Caco-2 (cell line): ENCODE measurements around the gene C1orf74. TPM values are rescaled to one million over a fixed set of nuclear protein-coding genes. Genes with fewer than 3 reads are reported as not detected.

Experiments used
- BruUV-seq: library from RNA; stranded (reverse); fragments of 400-500 nt; replicated peaks from 2 replicates; lab custom pipeline; 2021; lab: Mats Ljungman, UMichigan
- CTCF ChIA-PET: fragments of 300-600 bp; sonication (Branson Sonifier 250); formaldehyde crosslinking; loops from one replicate; lab custom pipeline; 2022; ENCODE audit warnings: antibody characterized with exemption; lab: Charles Lee
- POLR2A ChIA-PET: fragments of 300-600 bp; sonication (Branson Sonifier 250); formaldehyde crosslinking; loops from one replicate; lab custom pipeline; 2022; ENCODE audit warnings: antibody characterized with exemption; lab: Charles Lee
- DNase-seq, 2 experiments: peaks; one replicate each; pipeline versions ENCODE4 v3.0.0 to v3.0.0-alpha.2; 2020 to 2022
- H3K27me3 ChIP-seq: replicated peaks from 2 replicates; pipeline ENCODE4 v1.6.0; 2011; ENCODE audit warnings: low read length; ENCODE audit not compliant: control insufficient read depth, insufficient read depth
- H3K36me3 ChIP-seq: 2 replicates; pipeline ENCODE4 v1.5.1; 2011; ENCODE audit warnings: low read length; ENCODE audit not compliant: control insufficient read depth, insufficient read depth
- H3K4me1 ChIP-seq: fragments of 250-450 bp; sonication (Bioruptor Pico); 2 replicates; pipeline ENCODE4 v1.5.1; 2020; ENCODE audit warnings: mild to moderate bottlenecking
- H3K4me3 ChIP-seq: 2 replicates; pipeline ENCODE4 v1.5.1; 2011; ENCODE audit warnings: low read depth, mild to moderate bottlenecking, control low read depth, low read length
- H3K9me3 ChIP-seq: fragments of 250-450 bp; sonication (Bioruptor Pico); 2 replicates; pipeline ENCODE4 v1.5.1; 2020; ENCODE audit warnings: mild to moderate bottlenecking, moderate library complexity
- H3K27ac Mint-ChIP-seq: one replicate; pipeline ENCODE4 v1.8.0; 2022; ENCODE audit warnings: mixed read lengths; ENCODE audit not compliant: unreplicated experiment
- H3K27me3 Mint-ChIP-seq: one replicate; pipeline ENCODE4 v1.8.0; 2022; ENCODE audit warnings: mixed read lengths; ENCODE audit not compliant: insufficient read depth, unreplicated experiment
- H3K36me3 Mint-ChIP-seq: one replicate; pipeline ENCODE4 v1.8.0; 2022; ENCODE audit warnings: mild to moderate bottlenecking, mixed read lengths; ENCODE audit not compliant: insufficient read depth, unreplicated experiment
- H3K4me1 Mint-ChIP-seq: one replicate; pipeline ENCODE4 v1.8.0; 2022; ENCODE audit warnings: low read depth, mixed read lengths; ENCODE audit not compliant: unreplicated experiment
- H3K4me3 Mint-ChIP-seq: one replicate; pipeline ENCODE4 v1.8.0; 2022; ENCODE audit warnings: mild to moderate bottlenecking, moderate library complexity, mixed read lengths; ENCODE audit not compliant: unreplicated experiment
- H3K9me3 Mint-ChIP-seq: one replicate; pipeline ENCODE4 v1.8.0; 2022; ENCODE audit warnings: mixed read lengths; ENCODE audit not compliant: unreplicated experiment
- intact Hi-C: fragments of 100-400 bp; cut with micrococcal nuclease; formaldehyde crosslinking; loops from one replicate; pipeline ENCODE4 v1.10.0; 2022; ENCODE audit not compliant: unreplicated experiment
- total RNA-seq: library from RNA; stranded (reverse); gene quantifications from 2 replicates; pipeline ENCODE4 v1.2.3, GENCODE V29; 2022
- TF ChIP-seq, protein P1 (sequence below), 2 experiments: fragments of 200-600 bp in 1 of 2; IDR thresholded peaks; 1 replicate in 1 of 2; 2 replicates in 1 of 2; pipeline versions ENCODE4 v1.5.1 to v1.8.0; 2011 to 2022; ENCODE audit warnings: antibody characterized with exemption in 1 of 2, control low read depth in 1 of 2, inconsistent platforms in 1 of 2, low read depth in 1 of 2, low read length in 1 of 2, mild to moderate bottlenecking in 1 of 2, moderate library complexity in 1 of 2; ENCODE audit not compliant: insufficient read depth in 1 of 2, severe bottlenecking in 1 of 2, unreplicated experiment in 1 of 2

The C1orf74 gene
- total RNA-seq, 1 experiment from 2014 or later, result 4.5 TPM

DNA sequence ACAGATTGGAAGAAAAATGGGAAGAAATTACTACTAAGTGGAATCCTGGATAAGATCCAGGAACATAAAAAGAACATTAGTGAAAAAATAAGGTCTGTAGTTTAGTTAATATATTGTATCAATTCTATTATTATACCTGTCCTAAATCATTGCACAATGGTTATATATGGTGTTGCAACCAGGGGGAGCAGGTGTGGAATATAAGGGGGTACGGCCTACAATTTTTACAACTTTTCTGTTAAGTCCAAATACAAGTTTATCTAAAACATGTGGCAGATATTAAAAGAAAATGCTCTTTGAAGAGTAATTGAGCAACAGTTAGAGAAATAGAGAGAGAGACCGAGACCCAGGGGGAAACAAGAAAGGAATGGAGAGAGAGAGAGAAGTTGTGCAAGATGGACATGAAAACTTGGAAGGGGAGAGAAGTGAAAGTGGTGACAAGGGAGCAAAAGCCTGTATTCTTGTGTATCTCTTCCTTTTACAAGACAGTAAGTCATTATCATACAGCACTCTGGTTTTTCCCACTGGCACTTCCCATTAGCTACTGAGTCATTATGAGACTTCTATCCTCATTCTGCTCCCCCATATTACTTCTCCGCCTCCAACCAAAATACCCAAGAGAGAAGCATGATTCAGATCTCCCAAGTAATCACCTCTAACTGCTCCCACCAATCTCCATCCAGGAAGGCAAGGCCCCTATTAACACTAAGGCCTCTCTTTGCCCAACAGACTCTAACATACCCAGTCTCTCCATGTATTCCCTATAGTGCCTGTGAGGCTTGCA, 50.8 kb downstream of the C1orf74 start:
- Mint-ChIP-seq H3K27me3 (peaks cover 9% of the 10 kb centered on the region), H3K4me1 (no peaks in the 10 kb centered on the region), H3K27ac (no peak overlapping the region), H3K36me3 (no peaks in the 10 kb centered on the region), H3K9me3 (no peaks in the 10 kb centered on the region), H3K4me3 (no peak overlapping the region)
- intact Hi-C loops, result no loop called here
- TF ChIP-seq, protein P1, sequence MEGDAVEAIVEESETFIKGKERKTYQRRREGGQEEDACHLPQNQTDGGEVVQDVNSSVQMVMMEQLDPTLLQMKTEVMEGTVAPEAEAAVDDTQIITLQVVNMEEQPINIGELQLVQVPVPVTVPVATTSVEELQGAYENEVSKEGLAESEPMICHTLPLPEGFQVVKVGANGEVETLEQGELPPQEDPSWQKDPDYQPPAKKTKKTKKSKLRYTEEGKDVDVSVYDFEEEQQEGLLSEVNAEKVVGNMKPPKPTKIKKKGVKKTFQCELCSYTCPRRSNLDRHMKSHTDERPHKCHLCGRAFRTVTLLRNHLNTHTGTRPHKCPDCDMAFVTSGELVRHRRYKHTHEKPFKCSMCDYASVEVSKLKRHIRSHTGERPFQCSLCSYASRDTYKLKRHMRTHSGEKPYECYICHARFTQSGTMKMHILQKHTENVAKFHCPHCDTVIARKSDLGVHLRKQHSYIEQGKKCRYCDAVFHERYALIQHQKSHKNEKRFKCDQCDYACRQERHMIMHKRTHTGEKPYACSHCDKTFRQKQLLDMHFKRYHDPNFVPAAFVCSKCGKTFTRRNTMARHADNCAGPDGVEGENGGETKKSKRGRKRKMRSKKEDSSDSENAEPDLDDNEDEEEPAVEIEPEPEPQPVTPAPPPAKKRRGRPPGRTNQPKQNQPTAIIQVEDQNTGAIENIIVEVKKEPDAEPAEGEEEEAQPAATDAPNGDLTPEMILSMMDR (IDR thresholded peaks at IDR 0.05; ENCODE audit: insufficient read depth in 1 of 2, low read depth in 1 of 2, low read length in 1 of 2, severe bottlenecking in 1 of 2, unreplicated experiment in 1 of 2), result no peak
- H3K9me3 ChIP-seq, result no peaks in the 10 kb centered on the region
- H3K36me3 ChIP-seq, result no peaks in the 10 kb centered on the region
- no peaks in the 10 kb centered on the region for H3K4me1 ChIP-seq
- BruUV-seq, result no TSS peak
- DNase-seq, result no peak
- ChIA-PET CTCF (no interaction called here), POLR2A (no interaction called here)
- H3K27me3 ChIP-seq, result no peaks in the 10 kb centered on the region
- no peak overlapping the region for H3K4me3 ChIP-seq

DNA sequence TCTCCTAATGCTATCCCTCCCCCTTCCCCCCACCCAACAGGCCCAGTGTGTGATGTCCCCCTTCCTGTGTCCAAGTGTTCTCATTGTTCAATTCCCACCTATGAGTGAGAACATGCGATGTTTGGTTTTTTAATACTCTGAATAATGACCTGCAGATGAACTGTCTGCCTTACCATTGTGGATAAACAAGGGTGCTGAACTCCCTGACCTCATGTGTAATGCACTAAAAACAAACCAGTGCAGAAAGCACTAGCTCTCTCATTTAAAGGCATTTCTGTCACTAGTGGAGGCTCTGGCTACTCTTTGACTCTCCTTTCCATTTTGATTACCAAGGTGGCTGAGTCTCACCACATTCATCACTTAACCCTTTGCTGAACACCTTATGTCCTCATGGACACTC, 51.6 kb downstream of the C1orf74 start:
- Histone ChIP-seq H3K36me3 (no peaks in the 10 kb centered on the region), H3K27me3 (no peaks in the 10 kb centered on the region; the same call in 1 of the 2 replicates), H3K9me3 (no peaks in the 10 kb centered on the region), H3K4me3 (no peak overlapping the region), H3K4me1 (no peaks in the 10 kb centered on the region)
- no peaks in the 10 kb centered on the region for H3K36me3 Mint-ChIP-seq
- no peak overlapping the region for H3K27ac Mint-ChIP-seq
- BruUV-seq, result no TSS peak
- no peaks in the 10 kb centered on the region for H3K9me3 Mint-ChIP-seq
- no peak overlapping the region for H3K4me3 Mint-ChIP-seq
- TF ChIP-seq, protein P1 (IDR thresholded peaks at IDR 0.05; ENCODE audit: insufficient read depth in 1 of 2, low read depth in 1 of 2, low read length in 1 of 2, severe bottlenecking in 1 of 2, unreplicated experiment in 1 of 2), result no peak
- intact Hi-C loops, result no loop called here
- H3K27me3 Mint-ChIP-seq, result peaks cover 10% of the 10 kb centered on the region
- DNase-seq, result no peak
- POLR2A ChIA-PET, result no interaction called here
- CTCF ChIA-PET, result no interaction called here
- no peaks in the 10 kb centered on the region for H3K4me1 Mint-ChIP-seq

DNA sequence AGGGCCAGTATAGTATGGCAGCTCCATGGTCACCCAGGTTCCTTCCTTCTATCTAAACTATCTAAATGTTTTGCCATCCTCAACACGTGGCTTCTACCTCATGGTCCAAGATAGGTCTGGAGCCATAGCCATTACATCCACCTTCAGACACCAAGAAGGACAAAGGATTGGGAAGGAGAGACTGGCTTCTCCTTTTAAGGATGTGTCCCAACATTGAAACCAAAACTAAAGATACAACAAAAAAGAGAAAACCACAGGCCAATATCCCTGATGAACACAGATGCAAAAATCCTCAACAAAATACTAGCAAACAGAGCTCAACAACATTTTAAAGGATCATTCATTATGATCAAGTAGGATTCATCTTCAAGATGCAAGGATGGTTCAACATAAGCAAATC, 54.9 kb downstream of the C1orf74 start:
- intact Hi-C loops, result no loop called here
- Mint-ChIP-seq H3K36me3 (no peaks in the 10 kb centered on the region), H3K9me3 (no peaks in the 10 kb centered on the region), H3K4me3 (no peak overlapping the region), H3K4me1 (no peaks in the 10 kb centered on the region), H3K27me3 (peaks cover 11% of the 10 kb centered on the region), H3K27ac (no peak overlapping the region)
- Histone ChIP-seq H3K36me3 (no peaks in the 10 kb centered on the region), H3K4me1 (no peaks in the 10 kb centered on the region), H3K9me3 (no peaks in the 10 kb centered on the region), H3K27me3 (no peaks in the 10 kb centered on the region; the same call in 1 of the 2 replicates), H3K4me3 (no peak overlapping the region)
- DNase-seq, result no peak
- ChIA-PET POLR2A (no interaction called here), CTCF (no interaction called here)
- BruUV-seq, result no TSS peak
- TF ChIP-seq, protein P1 (IDR thresholded peaks at IDR 0.05; ENCODE audit: insufficient read depth in 1 of 2, low read depth in 1 of 2, low read length in 1 of 2, severe bottlenecking in 1 of 2, unreplicated experiment in 1 of 2), result no peak

Other genes with a start within 250 kb of the C1orf74 start
- not detected in 2 replicates for gene CAMK1G, start 200.8 kb downstream of the C1orf74 start, total RNA-seq
- gene LAMB3, start 132.1 kb downstream of the C1orf74 start, total RNA-seq, result 112 and 125 TPM in 2 replicates
- 40.4 and 45.7 TPM in 2 replicates for gene G0S2, start 109.1 kb downstream of the C1orf74 start, total RNA-seq
- gene HSD11B1, start 79.7 kb downstream of the C1orf74 start, total RNA-seq, result not detected in 2 replicates
- not detected in 2 replicates for gene TRAF3IP3, start 28.5 kb downstream of the C1orf74 start, total RNA-seq
- gene IRF6, start 21.6 kb upstream of the C1orf74 start, total RNA-seq, result 27.3 and 30.3 TPM in 2 replicates
- gene UTP25, start 43.4 kb upstream of the C1orf74 start, total RNA-seq, result 9.5 and 9.8 TPM in 2 replicates
- 0.18 and 0.19 TPM in 2 replicates for gene SYT14, start 153.7 kb upstream of the C1orf74 start, total RNA-seq